Immature natural killer cell (primary cell): ENCODE data around the gene SEC24D. TPM values are rescaled to one million over a fixed set of nuclear protein-coding genes. Genes with fewer than 3 reads are reported as not detected.
A peak's percentile ranks its signal among the peaks of the same experiment; 100 is the strongest.

Experiments used
- DNase-seq, 3 donors: peaks; one replicate each; pipeline ENCODE4 v3.0.0; 2022; ENCODE audit warnings: mixed read lengths in 1 of 3
- H3K27ac Mint-ChIP-seq, 6 donors: one replicate each; pipeline ENCODE4 v1.8.0; 2020; ENCODE audit warnings: mixed read lengths in 6 of 6, mild to moderate bottlenecking in 5 of 6, inconsistent platforms in 4 of 6, moderate library complexity in 3 of 6
- H3K27me3 Mint-ChIP-seq, 3 donors: one replicate each; pipeline ENCODE4 v1.8.0; 2020 to 2021; ENCODE audit warnings: low read depth in 3 of 3, mild to moderate bottlenecking in 3 of 3, mixed read lengths in 3 of 3, moderate library complexity in 3 of 3, inconsistent platforms in 1 of 3
- H3K36me3 Mint-ChIP-seq, 3 donors: one replicate each; pipeline ENCODE4 v1.8.0; 2020; ENCODE audit warnings: mixed read lengths in 3 of 3, inconsistent platforms in 2 of 3, mild to moderate bottlenecking in 2 of 3
- H3K4me1 Mint-ChIP-seq, 2 donors: one replicate each; pipeline ENCODE4 v1.8.0; 2020; ENCODE audit warnings: inconsistent platforms in 2 of 2, mild to moderate bottlenecking in 2 of 2, mixed read lengths in 2 of 2, moderate library complexity in 1 of 2
- H3K4me3 Mint-ChIP-seq, 5 donors: one replicate each; pipeline ENCODE4 v1.8.0; 2020; ENCODE audit warnings: mild to moderate bottlenecking in 5 of 5, mixed read lengths in 5 of 5, inconsistent platforms in 3 of 5, moderate library complexity in 3 of 5
- H3K9me3 Mint-ChIP-seq, 6 donors: one replicate each; pipeline ENCODE4 v1.8.0; 2020; ENCODE audit warnings: mild to moderate bottlenecking in 6 of 6, mixed read lengths in 6 of 6, inconsistent platforms in 4 of 6, moderate library complexity in 3 of 6
- polyA plus RNA-seq, 3 donors: library from polyadenylated mRNA; unstranded; fragments of 300-500 nt; fragmentation: Illumina TruSeq; gene quantifications; one replicate each; pipeline ENCODE4 v1.2.3, GENCODE V29; 2021

The SEC24D gene
- polyA plus RNA-seq, 3 donors from 2014 or later: 15.1 to 39.0 (median 31.6) TPM

GRCh38 chr4:118816538-118817177 lies 19.3 kb downstream of the SEC24D start:
- no peaks in the 10 kb centered on the region for H3K9me3 Mint-ChIP-seq
- H3K4me3 Mint-ChIP-seq: no peak overlapping the region
- peaks cover 0 to 6% (median 0%) of the 10 kb centered on the region in 3 donors for H3K27me3 Mint-ChIP-seq
- H3K36me3 Mint-ChIP-seq: peaks cover 20 to 39% (median 28%) of the 10 kb centered on the region in 3 donors
- H3K4me1 Mint-ChIP-seq: peaks cover 0 to 9% of the 10 kb centered on the region in 2 donors
- no peak for DNase-seq
- no peak overlapping the region for H3K27ac Mint-ChIP-seq

- H3K4me1 Mint-ChIP-seq: no peaks in the 10 kb centered on the region
- no peak overlapping the region for H3K27ac Mint-ChIP-seq
- no peaks in the 10 kb centered on the region for H3K9me3 Mint-ChIP-seq
- DNase-seq: no peak
- peaks cover 29 to 52% (median 42%) of the 10 kb centered on the region in 3 donors for H3K36me3 Mint-ChIP-seq
- H3K4me3 Mint-ChIP-seq: no peak overlapping the region
- H3K27me3 Mint-ChIP-seq: peaks cover 0 to 6% (median 0%) of the 10 kb centered on the region in 3 donors
Observed at GRCh38 chr4:118814891-118815290, 21.0 kb downstream of the SEC24D start.

GRCh38 chr4:118814058-118814457 lies 21.9 kb downstream of the SEC24D start:
- DNase-seq: no peak
- Mint-ChIP-seq H3K27me3 (peaks cover 0 to 6% (median 0%) of the 10 kb centered on the region in 3 donors), H3K27ac (no peak overlapping the region), H3K36me3 (peaks cover 33 to 57% (median 47%) of the 10 kb centered on the region in 3 donors), H3K4me3 (no peak overlapping the region), H3K9me3 (no peaks in the 10 kb centered on the region), H3K4me1 (no peaks in the 10 kb centered on the region)

DNA sequence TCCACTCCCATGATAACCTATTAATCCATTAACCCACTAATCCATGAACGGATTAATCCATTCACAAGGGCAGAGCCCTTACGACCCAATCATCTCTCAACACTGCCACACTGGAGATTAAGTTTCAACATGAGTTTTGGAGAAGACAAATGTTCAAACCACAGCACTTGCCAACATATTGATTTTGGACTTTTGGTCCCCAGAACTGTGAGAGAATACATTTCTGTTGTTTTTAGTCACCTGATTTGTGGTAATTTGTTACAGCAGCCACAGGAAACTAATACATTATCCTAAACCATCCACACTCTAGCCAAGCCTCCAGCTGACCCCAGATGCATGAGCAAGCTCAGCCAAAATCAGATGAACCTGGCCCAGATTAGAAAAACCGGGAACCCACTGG lies 22.4 kb downstream of the SEC24D start:
- Mint-ChIP-seq H3K4me1 (no peaks in the 10 kb centered on the region), H3K27ac (no peak overlapping the region), H3K4me3 (no peak overlapping the region), H3K36me3 (peaks cover 33 to 59% (median 48%) of the 10 kb centered on the region in 3 donors), H3K9me3 (no peaks in the 10 kb centered on the region), H3K27me3 (peaks cover 0 to 6% (median 0%) of the 10 kb centered on the region in 3 donors)
- no peak for DNase-seq

DNA sequence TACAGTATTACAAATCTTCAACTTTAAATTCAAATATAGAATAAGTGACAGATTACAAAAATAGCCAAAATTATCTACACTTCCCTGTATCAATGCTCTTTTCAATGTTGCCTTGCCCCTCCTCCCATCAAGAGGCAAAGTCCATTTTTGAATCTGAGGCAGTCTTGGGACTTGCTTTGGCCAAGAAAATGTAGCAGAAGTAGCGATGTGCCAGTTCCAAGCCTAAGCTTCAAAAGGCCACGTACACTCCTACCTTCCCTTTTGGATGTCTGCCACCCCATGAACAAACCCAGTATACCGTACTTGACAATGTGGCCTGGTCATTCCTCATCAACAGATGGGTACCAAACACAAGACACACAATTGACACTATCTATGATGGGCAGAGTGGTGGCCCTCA lies 24.1 kb downstream of the SEC24D start:
- Mint-ChIP-seq H3K4me1 (no peaks in the 10 kb centered on the region), H3K27ac (no peak overlapping the region), H3K9me3 (no peaks in the 10 kb centered on the region), H3K36me3 (peaks cover 33 to 67% (median 52%) of the 10 kb centered on the region in 3 donors), H3K27me3 (peaks cover 0 to 6% (median 0%) of the 10 kb centered on the region in 3 donors), H3K4me3 (no peak overlapping the region)
- no peak for DNase-seq

GRCh38 chr4:118810991-118811764 lies 24.7 kb downstream of the SEC24D start:
- H3K36me3 Mint-ChIP-seq: peaks cover 33 to 63% (median 52%) of the 10 kb centered on the region in 3 donors
- H3K27ac Mint-ChIP-seq: peak overlapping the region in 1 of 6 donors; percentile 1

GRCh38 chr4:118807659-118808058 lies 28.3 kb downstream of the SEC24D start:
- H3K9me3 Mint-ChIP-seq: no peaks in the 10 kb centered on the region
- H3K36me3 Mint-ChIP-seq: peaks cover 27 to 53% (median 39%) of the 10 kb centered on the region in 3 donors
- no peaks in the 10 kb centered on the region for H3K27me3 Mint-ChIP-seq
- no peaks in the 10 kb centered on the region for H3K4me1 Mint-ChIP-seq
- H3K27ac Mint-ChIP-seq: peak overlapping the region in 1 of 6 donors; percentile 23
- H3K4me3 Mint-ChIP-seq: no peak overlapping the region
- no peak for DNase-seq

More at GRCh38 chr4:118810991-118811764, 24.7 kb downstream of the SEC24D start:
- Mint-ChIP-seq H3K9me3 (no peaks in the 10 kb centered on the region), H3K4me3 (no peak overlapping the region), H3K27me3 (peaks cover 0 to 6% (median 0%) of the 10 kb centered on the region in 3 donors), H3K4me1 (no peaks in the 10 kb centered on the region)
- no peak for DNase-seq

DNA sequence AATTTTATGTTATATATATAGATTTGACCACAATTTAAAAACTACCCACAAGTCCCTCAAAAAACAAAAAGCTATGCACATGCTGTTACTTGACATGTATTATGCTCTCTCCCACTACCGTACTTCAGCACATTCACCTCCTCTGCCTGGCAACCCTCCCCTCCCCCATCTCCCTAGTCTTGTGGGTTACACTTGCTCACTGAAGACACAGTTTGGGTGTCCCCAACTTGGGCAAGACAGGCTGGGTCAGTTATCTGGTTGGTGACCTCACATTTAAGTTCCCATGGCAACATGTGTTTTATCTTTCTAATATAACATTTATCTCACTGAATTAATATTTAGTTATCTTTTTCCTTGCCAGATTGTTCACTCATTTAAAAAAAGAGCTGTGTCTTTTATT lies 32.7 kb downstream of the SEC24D start:
- H3K27ac Mint-ChIP-seq: no peak overlapping the region
- H3K4me1 Mint-ChIP-seq: no peaks in the 10 kb centered on the region
- no peak for DNase-seq
- H3K4me3 Mint-ChIP-seq: no peak overlapping the region
- peaks cover 0 to 2% (median 0%) of the 10 kb centered on the region in 3 donors for H3K27me3 Mint-ChIP-seq
- no peaks in the 10 kb centered on the region for H3K9me3 Mint-ChIP-seq
- H3K36me3 Mint-ChIP-seq: peaks cover 23 to 45% (median 33%) of the 10 kb centered on the region in 3 donors

GRCh38 chr4:118801895-118802575 lies 33.9 kb downstream of the SEC24D start:
- no peaks in the 10 kb centered on the region for H3K9me3 Mint-ChIP-seq
- peaks cover 24 to 44% (median 34%) of the 10 kb centered on the region in 3 donors for H3K36me3 Mint-ChIP-seq
- no peak overlapping the region for H3K27ac Mint-ChIP-seq

DNA sequence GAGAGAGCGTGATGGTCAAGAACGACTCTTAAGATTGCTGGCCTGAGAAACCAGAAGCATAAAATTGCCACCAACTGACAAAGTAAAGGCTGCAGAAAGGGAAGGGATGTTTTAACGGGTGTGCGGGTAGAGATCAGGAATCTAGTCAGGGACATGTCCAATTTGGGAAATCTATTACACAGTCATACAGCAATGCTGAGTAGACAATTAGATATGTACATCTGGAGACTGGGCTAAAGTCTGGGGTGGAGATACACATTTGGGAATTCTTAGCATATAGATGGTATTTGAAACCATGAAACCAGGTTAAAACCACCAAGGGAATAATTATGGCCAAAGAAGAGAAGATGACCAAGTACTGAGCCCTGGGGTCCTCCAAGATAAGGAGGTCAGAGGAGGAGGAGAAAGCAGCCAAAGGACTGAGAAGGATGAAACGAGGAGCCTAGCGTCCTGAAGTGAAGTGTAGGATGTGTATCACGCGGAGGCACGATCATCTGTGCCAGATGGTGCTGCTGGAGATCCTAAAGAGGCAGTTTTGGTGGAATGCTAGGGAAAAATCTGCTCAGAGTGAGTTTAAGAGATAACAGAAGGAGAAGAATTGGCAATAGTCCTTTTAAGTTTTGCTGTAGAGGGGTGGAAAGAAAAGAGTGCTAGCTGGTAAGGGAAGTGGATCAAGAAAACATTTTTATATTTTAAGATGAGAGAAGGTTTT lies 36.5 kb downstream of the SEC24D start:
- peaks cover 29 to 44% (median 42%) of the 10 kb centered on the region in 3 donors for H3K36me3 Mint-ChIP-seq
- no peaks in the 10 kb centered on the region for H3K9me3 Mint-ChIP-seq
- H3K4me1 Mint-ChIP-seq: no peaks in the 10 kb centered on the region

More at GRCh38 chr4:118801895-118802575, 33.9 kb downstream of the SEC24D start:
- Mint-ChIP-seq H3K4me3 (no peak overlapping the region), H3K4me1 (no peaks in the 10 kb centered on the region), H3K27me3 (peaks cover 0 to 2% (median 0%) of the 10 kb centered on the region in 3 donors)
- DNase-seq: no peak

GRCh38 chr4:118798658-118799057 lies 37.3 kb downstream of the SEC24D start:
- no peaks in the 10 kb centered on the region for H3K4me1 Mint-ChIP-seq
- no peaks in the 10 kb centered on the region for H3K9me3 Mint-ChIP-seq
- H3K4me3 Mint-ChIP-seq: no peak overlapping the region
- peak overlapping the region in 1 of 6 donors; percentile 41 for H3K27ac Mint-ChIP-seq
- no peak for DNase-seq
- peaks cover 26 to 42% (median 36%) of the 10 kb centered on the region in 3 donors for H3K36me3 Mint-ChIP-seq
- peaks cover 0 to 4% (median 0%) of the 10 kb centered on the region in 3 donors for H3K27me3 Mint-ChIP-seq

More for the DNA sequence above, 36.5 kb downstream of the SEC24D start:
- peak overlapping the region in 1 of 6 donors; percentile 41 for H3K27ac Mint-ChIP-seq
- DNase-seq: no peak
- no peak overlapping the region for H3K4me3 Mint-ChIP-seq
- H3K27me3 Mint-ChIP-seq: peaks cover 0 to 4% (median 0%) of the 10 kb centered on the region in 3 donors

- no peak for DNase-seq
- no peak overlapping the region for H3K27ac Mint-ChIP-seq
- no peaks in the 10 kb centered on the region for H3K4me1 Mint-ChIP-seq
- H3K27me3 Mint-ChIP-seq: peaks cover 0 to 4% (median 0%) of the 10 kb centered on the region in 3 donors
- H3K36me3 Mint-ChIP-seq: peaks cover 29 to 44% (median 34%) of the 10 kb centered on the region in 3 donors
- no peak overlapping the region for H3K4me3 Mint-ChIP-seq
- H3K9me3 Mint-ChIP-seq: no peaks in the 10 kb centered on the region
Observed at GRCh38 chr4:118797558-118798142, 38.3 kb downstream of the SEC24D start.
